NCI-H1417 treated with DMSO at 0.1 percent for 48 hours (cell line): ENCODE data around the gene TRPM1.

Experiments
- DNase-seq: peaks from one replicate; lab custom pipeline; 2025; lab: John Stamatoyannopoulos, UW

Gene TRPM1

DNA sequence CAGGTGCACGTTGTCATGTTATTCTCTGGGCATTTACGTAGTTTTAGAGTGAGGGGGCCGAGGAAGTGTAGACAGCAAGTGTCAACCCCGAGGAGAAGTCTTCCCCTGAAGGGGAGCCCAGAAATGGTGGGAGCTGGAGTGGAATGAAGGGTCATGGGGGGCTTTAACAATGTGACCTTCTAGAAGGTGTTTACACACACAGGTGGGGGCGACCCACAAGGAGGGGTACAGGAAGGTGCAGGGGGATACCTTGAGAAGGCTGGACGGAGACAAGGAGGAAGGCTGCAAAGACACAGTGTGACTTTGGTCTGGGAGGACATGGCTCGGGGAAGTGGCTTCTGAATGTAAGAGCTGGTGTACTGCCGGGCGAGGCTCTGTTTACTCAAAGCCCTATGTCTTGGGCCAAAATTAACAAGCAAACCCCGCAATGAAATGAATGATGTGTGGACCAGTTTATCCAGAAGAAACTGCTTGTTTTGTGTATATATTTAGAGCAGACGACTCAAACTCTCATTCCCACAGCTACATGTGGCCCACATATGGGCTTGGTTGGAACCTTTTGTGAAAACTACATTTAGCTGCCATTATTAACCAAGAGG, 18.7 kb downstream of the TRPM1 start:
- DNase-seq: no peak

DNA sequence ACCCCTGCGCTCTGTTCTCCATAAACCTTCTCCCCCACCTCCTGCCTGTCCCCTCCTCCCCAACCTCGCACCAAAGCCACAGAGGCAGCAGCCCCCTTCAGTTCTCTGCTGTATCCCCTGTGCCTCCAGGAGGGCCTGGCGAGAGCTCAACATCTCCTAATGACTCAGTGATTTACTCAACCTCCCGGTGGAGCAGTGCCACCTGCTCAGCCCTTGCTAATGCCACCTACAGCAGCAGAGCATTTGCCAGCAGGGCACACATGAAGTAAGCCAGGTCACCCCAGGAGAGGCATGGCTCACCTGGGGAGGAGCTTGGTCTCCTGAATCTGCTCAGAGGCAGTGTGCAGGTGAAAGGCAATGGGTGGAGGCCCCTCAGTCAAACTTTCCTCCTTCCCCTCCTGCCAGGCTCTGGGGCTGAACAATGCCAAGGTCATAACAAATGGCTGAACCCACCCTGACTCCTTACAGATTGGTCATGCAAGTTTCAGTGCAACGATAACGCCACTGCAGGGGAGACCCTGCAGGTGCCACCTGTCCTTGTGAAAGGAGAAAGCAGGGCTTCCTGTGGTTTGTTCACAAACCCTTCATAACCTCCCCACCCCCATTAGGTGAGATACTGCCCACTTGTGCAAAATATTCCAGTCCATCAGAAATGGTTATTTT, 19.8 kb downstream of the TRPM1 start:
- DNase-seq: no peak

DNA sequence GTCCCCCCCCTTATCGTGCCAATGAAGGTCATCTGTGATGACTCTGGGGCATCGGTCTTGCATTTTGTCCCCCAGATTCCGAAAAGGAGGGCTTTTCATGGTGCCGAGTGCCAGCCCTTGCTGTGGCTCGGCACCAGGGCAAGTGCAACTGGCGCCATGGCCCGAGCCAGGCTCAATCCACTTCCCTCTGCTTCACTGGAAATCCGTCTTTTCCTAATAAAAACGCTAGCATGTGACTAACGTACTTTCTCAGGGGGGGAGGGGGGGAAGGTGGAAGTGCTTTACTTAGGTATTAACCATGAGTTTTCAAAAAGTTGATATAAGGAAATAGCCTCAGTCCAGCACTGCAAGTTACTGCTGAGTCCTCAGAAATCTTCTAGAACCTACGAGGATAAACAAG, 20.5 kb downstream of the TRPM1 start:
- DNase-seq: no peak

DNA sequence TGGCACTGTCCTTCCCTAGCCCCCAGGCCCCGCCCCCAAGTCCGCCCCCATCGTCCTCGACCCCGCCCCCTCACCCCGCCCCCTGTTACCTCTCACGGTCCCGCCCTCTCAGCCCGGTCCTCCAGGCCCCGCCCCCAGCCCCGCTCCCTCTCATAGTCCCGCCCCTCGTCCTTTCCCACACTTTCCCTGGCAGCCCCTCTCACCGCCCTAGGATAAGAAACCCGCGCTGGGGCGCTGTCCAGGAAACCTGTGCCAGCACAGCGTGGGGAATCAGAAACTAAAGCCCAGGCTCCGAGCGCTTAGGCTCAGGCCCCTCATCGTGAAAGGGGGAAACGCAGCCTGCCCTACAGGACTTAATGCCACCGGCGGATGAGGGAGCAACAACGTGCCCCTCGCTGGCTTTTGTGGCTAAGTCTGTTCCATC, 20.9 kb downstream of the TRPM1 start:
- no peak for DNase-seq

DNA sequence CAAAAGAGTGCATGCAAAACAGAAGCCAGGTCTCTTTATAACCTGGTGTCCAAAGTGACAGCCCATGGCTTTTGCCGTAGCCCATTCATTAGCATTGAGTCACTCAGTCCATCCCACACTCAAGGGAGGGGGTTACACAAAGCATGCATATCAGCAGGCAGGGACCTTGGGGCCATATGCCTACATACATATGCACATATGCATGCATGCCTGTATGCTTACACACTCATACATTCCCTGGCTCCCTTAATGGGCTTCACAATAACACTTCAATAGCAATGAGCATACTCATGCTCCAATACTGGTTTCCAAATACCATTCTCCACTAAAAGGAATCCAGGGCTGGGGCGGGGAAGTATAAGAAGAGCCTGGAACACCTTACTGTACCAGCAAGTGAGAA, 22.0 kb downstream of the TRPM1 start:
- DNase-seq: no peak

DNA sequence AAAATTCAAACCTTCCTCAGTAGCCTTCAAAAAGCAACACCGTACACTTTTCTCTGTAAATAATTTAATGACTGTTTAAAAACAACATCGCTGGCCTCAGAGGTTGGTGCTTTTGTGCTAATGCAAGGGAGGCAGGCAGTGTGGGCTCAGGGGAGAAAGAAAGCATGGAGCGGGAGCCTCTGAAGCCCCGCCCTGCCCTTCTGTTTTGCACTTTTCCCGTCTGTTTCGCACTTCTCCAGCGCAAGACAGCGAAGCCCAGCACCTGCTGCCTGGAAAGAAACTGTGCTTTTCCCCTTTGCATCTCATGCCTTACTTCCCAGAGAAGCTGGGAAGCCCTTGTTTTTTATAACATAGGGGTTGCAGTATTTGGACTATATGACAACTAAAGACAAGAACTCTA, 23.1 kb downstream of the TRPM1 start:
- DNase-seq: no peak

DNA sequence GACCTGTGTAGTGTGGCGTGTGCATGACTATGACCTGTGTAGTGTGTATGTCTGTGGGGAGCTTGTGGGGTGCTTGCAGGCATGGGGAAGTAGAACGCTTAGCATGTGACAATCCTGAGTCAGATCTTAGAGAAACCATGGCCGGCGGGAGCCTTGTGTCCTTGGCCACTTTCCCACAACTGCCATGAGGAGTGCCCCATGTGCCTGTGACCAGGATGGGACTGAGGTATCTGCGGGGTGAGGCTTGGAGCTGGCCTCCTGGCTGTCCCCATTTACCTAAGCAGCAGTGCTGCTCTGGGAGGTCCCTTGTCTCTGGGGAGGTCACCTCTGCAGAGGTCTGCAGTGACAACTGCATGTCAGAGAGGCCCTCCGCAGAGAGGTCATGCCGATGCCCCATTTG, 23.6 kb downstream of the TRPM1 start:
- no peak for DNase-seq

DNA sequence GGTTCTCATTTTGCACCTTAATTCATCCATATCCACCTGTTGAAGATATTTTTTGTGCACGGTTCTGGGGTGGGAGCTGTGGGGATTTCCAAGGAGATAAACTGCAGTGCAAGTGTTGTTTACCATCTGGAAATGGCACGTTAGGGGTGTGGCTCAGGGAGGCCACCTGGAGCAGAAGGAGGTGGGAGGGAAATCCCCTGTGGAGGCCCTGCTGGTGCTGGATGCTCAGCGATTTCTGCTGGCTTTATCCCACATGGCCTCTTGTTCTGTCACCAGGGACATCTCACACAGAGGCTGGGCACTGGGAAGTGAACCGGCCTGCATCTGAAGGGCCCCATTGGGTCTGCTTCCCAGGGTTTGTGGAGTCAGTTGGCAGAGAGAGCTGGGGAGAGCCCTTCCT, 24.3 kb downstream of the TRPM1 start:
- no peak for DNase-seq

DNA sequence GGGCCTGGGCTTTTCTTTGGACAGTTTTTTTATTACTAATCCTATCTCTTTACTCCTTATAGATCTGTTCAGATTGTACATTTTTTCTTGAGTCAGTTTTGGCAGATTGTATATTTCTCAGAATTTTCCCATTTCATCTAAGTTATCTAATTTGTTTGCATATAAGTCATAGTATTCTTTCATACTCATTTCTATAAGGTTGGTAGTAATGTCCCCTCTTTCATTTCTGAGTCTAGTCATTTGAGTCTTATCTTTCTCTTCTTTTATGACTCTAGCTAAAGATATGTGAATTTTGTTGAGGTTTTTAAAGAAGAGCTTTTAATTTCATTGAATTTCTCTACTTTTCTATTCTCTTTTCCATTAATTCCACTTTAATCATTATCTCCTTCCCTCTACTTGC, 27.2 kb downstream of the TRPM1 start:
- no peak for DNase-seq

DNA sequence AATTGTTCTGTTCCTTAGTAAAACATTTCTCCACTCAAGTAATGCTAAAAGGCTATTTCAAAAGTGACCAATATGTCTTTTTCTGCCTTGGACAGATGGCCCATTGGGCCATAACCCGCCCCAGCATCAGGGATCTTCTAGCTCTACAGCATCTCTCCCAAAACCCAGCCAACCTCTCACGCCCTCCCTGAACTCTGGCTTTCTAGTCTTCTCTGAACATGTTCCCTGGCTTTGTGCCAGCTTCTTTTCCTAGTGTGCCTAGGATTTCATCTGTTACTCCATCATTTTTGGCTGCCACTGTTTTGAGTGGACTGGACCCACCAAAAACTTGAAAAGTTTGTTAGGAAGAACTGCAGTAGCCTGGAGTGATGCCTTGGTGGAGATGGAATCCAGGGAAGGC, 30.7 kb downstream of the TRPM1 start:
- no peak for DNase-seq

DNA sequence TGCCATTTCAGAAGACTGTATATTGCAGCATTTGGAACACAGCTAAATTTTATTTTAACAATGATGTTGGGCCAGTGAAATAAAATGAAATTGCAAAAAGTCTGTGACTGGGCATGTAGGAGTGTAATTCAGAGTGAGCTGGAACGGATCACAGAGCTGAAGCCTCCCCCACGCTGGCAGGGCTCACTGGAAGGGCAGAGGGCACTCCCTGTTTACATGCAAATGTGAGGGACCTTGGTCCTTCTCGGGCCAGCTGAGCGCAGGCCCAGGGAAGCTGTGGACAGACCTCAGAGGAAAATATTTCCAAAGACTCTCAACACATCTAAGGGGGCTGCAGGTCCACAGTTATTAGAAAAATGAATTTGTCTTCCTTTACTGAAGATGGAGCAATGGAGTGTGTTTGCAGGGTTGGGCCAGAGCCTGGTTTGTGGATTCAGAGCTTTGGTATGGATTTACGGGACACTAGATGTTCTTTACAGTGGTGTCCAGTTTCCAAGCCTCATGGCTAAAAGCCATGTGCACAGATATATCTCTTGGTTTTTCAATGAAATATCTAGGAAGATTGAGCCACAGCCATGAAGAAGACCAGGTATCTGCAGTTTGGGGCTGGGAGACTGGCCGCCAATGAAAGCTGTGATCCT, 32.0 kb downstream of the TRPM1 start:
- DNase-seq: no peak

DNA sequence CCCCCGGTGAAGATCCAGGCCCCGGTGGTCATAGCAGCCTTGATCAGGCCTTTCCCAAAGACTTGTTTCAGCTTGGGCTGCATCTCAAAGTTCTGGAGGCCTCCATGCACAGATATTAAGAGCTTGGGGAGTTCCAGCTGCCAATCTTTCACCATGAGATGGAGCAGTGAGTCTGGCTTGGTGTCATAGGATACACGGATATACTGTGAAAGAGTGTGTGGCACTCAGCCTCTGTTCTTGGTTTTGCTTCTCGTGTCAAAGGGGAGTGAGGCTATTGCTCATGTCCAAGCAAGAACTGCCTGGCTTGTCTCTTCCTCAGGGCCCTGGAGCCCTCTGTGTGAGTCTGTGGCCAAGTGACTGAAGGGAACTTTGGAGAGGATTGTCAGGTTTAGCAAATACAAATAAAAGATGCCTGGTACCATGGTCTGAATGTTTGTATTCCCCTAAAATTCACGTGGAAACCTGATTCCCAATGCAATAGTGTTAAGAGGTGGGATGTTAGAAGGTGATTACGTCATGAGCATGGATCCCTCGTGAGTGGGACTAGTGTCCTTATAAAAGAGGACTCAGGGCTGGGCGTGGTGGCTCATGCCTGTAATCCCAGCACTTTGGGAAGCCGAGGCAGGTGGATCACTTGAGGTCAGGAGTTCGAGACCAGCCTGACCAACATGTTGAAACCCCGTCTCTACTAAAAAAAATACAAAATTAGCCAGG, 33.5 kb downstream of the TRPM1 start:
- DNase-seq: no peak

DNA sequence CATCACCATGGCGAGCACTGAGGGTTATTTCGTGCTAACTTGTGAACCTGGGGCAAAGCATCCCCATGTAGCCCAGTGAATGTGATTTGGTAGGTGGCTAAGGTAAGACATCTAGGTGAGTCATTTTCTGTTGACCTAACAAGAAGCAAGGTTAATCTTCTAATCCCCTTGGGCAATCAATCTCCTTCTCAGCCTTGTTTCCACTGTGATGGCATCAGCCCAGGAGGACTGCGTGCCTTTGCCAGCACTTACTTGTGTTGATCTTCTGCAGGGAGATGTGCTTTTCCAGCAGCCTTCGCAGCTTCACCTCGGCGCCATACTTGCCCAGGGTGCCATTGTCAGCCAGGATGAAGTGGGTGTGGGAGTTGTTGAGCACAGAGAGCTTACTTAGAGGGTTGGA, 35.7 kb downstream of the TRPM1 start:
- DNase-seq: no peak

DNA sequence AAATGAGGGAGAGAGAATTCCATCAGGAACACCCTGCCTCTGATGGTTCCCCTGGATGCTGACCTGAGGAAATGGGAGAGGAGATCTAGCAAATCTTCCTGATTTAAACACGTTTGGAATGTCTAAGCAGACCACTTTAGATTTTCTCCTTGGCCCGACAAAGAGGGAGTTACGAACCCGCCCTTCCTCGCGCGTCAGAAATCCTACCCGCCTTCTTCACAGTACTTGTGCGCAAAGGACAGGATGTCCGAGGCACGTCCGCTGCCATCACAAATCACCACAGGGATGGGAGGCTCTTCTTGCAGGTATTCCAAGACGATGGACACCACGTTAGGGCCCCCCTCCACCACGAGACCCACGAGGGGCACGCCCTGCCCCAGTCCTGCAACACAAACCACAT, 38.6 kb downstream of the TRPM1 start:
- DNase-seq: no peak

DNA sequence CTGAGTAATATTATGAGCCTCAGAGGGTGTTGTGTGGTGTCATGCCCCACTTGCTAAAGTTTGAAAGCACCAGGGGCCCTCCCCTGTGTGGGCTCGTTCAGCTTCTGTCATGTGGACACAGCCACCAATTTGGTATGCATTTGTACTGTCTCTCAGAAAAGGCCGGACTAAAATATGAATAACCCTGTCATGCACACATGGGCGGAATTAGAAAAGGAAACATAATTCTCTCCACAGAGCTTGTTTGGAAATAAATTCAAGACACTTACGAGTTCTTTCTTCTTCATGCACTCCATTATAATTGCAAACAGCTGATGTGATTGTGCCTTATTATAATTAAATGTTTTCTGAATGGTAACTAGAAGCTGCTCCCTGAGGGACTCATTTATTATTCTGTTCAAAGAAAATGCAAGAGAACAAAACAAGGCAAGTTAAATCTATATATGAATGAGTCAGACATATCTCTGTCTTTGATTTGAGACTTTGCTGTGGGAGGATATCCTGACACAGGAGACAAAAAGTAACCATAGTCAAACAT, 39.1 kb downstream of the TRPM1 start:
- no peak for DNase-seq

DNA sequence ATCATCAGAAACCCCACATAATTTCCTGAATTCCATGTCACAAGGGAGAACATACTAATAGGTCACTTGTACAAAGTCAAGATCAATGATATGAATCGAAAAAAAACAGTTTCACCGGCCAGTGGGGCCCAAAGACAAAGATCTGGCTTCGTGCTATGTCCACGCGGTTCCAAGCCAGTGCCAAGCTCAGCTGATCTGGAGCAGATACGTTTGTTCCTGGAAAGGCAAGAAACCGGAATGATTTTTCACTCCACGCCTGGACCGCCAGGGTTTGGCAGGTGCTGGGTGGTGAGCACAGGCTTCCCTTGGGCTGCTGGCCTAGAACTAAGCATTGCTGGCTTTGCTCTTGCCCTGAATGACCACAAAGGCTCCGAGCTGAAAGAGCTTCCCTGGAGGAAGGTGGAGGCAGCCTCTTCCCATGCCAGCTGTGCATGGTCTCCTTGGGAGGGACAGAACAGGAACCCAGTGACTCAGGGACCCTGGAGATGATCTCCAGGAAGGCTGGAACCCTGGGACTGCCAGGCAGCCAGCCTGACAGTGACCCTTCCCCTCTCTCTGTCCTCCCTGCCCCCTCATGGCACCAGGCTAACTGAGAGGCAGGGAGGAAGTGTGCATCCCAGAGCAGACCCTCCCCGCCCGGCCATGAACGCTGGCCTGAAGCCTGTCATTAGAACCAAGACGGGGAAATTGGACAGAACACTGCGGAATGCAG, 40.9 kb downstream of the TRPM1 start:
- no peak for DNase-seq

DNA sequence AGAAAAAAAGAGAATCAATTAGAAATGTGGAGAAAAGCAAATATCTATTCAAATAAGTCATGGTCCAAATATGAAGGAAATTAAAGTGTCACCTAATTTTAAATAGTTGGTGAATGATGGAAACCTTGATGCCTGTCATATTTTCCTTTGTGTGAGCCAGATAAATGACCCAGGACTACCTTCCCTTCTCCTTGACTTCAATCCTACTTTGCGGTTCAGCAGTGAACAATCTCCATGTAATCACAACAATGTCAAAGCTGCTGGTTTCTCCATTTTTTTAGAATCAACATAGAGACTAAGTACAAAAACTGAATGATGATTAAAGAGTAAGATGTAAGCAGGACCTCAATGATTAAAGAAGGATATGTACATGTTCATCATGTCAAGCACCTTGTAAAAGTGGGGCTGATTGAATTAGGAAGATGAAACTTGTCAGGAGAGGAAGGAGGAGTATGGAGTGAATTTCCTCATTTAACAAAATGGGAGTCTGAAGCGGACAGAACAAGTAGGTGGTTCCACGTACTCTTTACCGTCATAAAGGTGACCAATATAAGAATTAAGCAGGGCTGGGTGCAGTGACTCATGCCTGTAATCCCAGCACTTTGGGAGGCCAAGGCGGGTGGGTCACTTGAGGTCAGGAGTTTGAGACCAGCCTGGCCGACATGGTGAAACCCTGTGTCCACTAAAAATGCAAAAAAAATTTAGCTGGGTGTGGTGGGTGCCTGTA, 43.1 kb downstream of the TRPM1 start:
- no peak for DNase-seq

DNA sequence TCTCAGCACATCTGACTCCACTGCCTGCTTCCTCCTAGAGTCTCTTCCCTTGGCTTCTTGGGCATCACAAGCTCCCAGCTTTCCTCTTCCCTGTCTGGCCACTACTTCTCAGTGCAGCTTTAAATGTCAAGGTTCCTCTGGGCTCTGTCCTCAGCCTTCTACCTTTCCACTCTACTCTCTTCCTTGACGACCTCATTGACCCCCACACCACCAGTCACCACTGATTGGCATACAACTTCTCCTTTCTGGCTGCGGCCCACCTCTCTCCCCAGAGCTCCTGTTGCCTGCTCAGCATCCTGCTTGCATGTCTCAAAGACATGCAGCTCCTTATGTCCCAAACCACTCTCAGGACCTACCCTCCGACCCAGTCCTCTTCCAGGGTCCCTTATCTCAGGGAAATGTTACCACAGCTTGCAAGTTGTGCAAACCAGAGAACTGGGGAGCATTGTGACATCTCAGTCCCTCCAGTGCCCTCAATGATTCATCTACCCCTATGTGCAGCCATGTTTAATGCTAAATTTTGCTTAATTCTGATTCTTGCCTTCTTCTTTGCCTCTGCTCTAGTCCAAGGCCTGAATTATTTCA, 49.9 kb downstream of the TRPM1 start:
- DNase-seq: no peak

DNA sequence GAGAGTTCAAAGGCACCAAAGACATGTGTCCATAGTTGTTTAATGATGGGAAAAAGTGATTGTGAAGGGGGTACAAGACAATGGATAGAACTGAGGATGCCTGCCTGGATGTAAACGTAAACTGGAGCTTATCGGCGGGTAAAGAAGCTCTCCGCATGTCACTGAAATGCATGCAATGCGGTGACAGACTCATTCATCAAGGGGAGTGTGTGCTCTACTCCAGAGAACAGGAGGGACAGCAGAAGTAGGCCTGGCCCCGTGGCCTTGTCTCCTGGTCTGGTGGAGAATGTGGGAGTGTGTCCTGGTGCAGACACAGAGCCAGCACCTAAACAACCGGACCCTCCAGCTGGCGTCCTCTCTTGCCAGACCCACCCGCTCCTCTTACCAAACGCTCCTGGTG, 50.6 kb downstream of the TRPM1 start:
- DNase-seq: no peak

DNA sequence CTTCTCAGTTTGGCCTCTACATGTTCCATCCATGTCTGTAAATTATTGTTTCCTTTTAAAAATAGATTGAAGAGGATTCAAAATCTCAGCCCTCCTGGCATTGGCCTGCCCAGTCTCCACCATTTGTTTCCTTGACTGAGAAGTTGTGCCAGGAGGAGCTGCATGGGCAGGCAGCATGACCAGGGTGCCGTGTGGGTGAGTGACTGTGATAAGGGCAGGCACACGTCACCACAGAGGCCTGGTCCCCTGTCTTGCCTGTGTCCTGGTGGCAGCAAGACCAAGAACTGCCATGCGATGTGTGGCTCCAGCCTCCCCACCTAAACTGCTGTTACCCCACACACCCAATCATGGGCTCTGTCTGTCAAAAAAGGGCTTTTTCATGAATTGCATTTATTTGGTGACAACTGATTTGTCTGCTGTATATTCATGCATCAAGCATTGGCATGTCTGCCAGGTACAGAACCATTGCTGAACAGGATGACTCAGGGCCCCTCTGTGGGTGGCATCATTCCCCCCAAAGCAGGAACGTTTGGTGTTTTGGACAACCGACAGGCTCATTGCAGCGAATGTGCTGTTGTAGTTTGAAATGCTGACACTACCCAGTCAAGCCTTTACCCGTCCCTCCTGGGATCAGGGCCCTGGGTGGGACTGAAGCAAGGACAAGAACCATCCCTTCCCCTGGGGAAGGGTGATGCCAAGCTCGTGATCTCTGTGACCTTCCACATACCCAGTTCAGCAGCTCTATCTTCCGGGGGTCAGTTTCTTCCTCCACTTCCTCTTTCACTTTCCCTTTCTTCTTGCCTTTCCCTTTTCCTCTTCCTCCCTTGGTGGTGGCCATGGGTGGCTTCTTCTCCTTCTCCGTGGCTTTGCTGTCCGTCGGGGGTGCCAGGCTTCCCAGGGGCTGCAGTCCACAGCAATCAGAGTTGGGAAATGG, 51.6 kb downstream of the TRPM1 start:
- DNase-seq: no peak
